GM13977 (cell line): Measurements from ENCODE around the gene SBK1.

Source experiments
- DNase-seq: peaks from one replicate; pipeline ENCODE4 v3.0.0; 2012; ENCODE audit warnings: low spot score
- in situ Hi-C: fragments of 300-500 bp; cut with MboI; formaldehyde crosslinking; loops from one replicate; pipeline ENCODE4 v1.12.0; 2022; ENCODE audit warnings: low sequenced_read_pairs, low pct_unique_long_range_greater_than_20kb, mixed read lengths, inconsistent platforms; ENCODE audit not compliant: unreplicated experiment
- TF ChIP-seq, protein P1 (sequence below): IDR thresholded peaks from 2 replicates; pipeline ENCODE4 v1.5.1; 2012; ENCODE audit warnings: mild to moderate bottlenecking, control low read depth; ENCODE audit not compliant: insufficient read depth; ENCODE audit errors: extremely low read depth, missing control alignments

SBK1 gene

GRCh38 chr16:28301154-28301553 is 8.8 kb downstream of the SBK1 start:
- DNase-seq = no peak
- in situ Hi-C loops = loop anchor here (25.0 kb wide), 1 partner anchor 236 kb away; the partner anchor contains the start of gene NUPR1

DNA sequence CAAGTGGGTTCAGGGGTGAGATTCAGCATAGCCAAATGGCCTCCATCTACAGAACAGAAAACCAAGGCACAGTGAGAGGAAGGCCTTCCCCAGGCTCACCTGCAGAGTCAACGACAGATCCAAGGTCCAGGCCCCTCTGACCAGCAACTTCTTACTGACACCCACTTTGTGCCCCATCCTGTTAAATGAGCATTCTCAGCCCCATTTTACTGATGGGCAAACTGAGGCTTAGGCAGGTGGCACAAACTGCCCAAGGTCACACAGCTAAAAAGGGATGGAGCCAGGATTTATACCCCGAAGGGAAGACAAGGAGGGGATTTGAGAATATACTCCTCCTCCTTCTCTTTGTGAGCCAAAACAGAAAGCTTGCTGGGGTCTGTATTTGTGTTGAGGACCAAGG is 9.3 kb downstream of the SBK1 start:
- TF ChIP-seq, protein P1, sequence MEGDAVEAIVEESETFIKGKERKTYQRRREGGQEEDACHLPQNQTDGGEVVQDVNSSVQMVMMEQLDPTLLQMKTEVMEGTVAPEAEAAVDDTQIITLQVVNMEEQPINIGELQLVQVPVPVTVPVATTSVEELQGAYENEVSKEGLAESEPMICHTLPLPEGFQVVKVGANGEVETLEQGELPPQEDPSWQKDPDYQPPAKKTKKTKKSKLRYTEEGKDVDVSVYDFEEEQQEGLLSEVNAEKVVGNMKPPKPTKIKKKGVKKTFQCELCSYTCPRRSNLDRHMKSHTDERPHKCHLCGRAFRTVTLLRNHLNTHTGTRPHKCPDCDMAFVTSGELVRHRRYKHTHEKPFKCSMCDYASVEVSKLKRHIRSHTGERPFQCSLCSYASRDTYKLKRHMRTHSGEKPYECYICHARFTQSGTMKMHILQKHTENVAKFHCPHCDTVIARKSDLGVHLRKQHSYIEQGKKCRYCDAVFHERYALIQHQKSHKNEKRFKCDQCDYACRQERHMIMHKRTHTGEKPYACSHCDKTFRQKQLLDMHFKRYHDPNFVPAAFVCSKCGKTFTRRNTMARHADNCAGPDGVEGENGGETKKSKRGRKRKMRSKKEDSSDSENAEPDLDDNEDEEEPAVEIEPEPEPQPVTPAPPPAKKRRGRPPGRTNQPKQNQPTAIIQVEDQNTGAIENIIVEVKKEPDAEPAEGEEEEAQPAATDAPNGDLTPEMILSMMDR = no peak
- in situ Hi-C loops = loop anchor here (25.0 kb wide), 1 partner anchor 236 kb away; the partner anchor contains the start of gene NUPR1
- no peak for DNase-seq

More at GRCh38 chr16:28301154-28301553, 8.8 kb downstream of the SBK1 start:
- TF ChIP-seq, protein P1 = no peak

DNA sequence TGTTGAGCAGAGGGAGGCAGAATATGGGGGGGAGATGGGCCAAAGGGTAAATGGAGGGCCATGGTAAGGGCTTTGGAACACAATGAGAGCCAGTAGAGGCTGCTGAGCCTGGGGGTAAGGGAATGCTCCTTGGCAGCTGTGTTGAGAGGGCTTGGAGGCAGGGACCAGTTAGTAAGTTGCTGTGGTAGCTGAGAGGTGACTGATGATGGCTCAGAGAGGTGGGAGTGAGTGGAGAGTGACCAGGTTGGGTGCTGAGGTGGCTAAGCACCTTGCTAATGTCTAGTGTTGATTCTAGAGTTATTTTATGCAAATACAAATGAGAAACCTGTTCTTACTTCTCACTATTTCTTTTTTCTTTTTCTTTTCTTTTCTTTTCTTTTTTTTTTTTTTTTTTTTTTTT is 10.8 kb downstream of the SBK1 start:
- TF ChIP-seq, protein P1 = no peak
- in situ Hi-C loops = loop anchor here (25.0 kb wide), 1 partner anchor 234 kb away; the partner anchor contains the start of gene NUPR1
- no peak for DNase-seq

GRCh38 chr16:28304214-28304613 is 11.9 kb downstream of the SBK1 start:
- TF ChIP-seq, protein P1 = no peak
- in situ Hi-C loops = loop anchor here (25.0 kb wide), 1 partner anchor 233 kb away; the partner anchor contains the start of gene NUPR1
- DNase-seq = no peak

GRCh38 chr16:28307936-28308335 is 15.6 kb downstream of the SBK1 start:
- in situ Hi-C loops = loop anchor here (25.0 kb wide), 1 partner anchor 229 kb away; the partner anchor contains the start of gene NUPR1
- TF ChIP-seq, protein P1 = no peak
- DNase-seq = no peak

GRCh38 chr16:28308794-28309584 is 16.7 kb downstream of the SBK1 start:
- TF ChIP-seq, protein P1 = no peak
- in situ Hi-C loops = loop anchor here (25.0 kb wide), 1 partner anchor 228 kb away; the partner anchor contains the start of gene NUPR1
- DNase-seq = no peak
